B cell (primary cell): ENCODE measurements around the gene SDK1. TPM values are rescaled to one million over a fixed set of nuclear protein-coding genes. Genes with fewer than 3 reads are reported as not detected.

Experiments used
- ATAC-seq: fragments of 200-7000 bp; cut with Tn5 transposase; one replicate; pipeline ENCODE4 v1.10.0; 2021; ENCODE audit warnings: low read depth, mild to moderate bottlenecking, moderate number of reproducible peaks, moderate library complexity
- CTCF ChIA-PET: fragments of 350-600 bp; sonication (Branson Sonifier 250); formaldehyde crosslinking; loops from one replicate; lab custom pipeline; 2021; ENCODE audit warnings: antibody characterized with exemption, inconsistent platforms; lab: Charles Lee
- POLR2A ChIA-PET: fragments of 350-600 bp; sonication (Branson Sonifier 250); formaldehyde crosslinking; loops from one replicate; lab custom pipeline; 2021; ENCODE audit warnings: antibody characterized with exemption; lab: Charles Lee
- DNase-seq: peaks from one replicate; pipeline ENCODE4 v3.0.0; 2013
- H2AFZ ChIP-seq: 2 replicates; pipeline ENCODE4 v1.6.1; 2012; ENCODE audit warnings: mild to moderate bottlenecking, low read depth, low read length; ENCODE audit not compliant: insufficient read depth, poor library complexity, severe bottlenecking
- H3K27ac ChIP-seq, 2 donors: 1 replicate in 1 of 2; 2 replicates in 1 of 2; pipeline ENCODE4 v1.5.1; 2012 to 2013; ENCODE audit warnings: low read length in 2 of 2, mild to moderate bottlenecking in 2 of 2, moderate library complexity in 1 of 2
- H3K27me3 ChIP-seq, 4 experiments: fragments of 200-600 bp in 1 of 4; sonication (generic) in 1 of 4; replicated peaks in 1 of 4; 1 replicate in 2 of 4; 2 replicates in 2 of 4; pipeline versions ENCODE4 v1.6.1 to v1.7.0; 2013 to 2016; ENCODE audit warnings: low read length in 3 of 4, mild to moderate bottlenecking in 2 of 4, mixed read lengths in 1 of 4, moderate library complexity in 1 of 4; ENCODE audit not compliant: insufficient read depth in 4 of 4, control insufficient read depth in 3 of 4; ENCODE audit errors: control extremely low read depth in 1 of 4
- H3K36me3 ChIP-seq, 2 experiments: replicated peaks in 1 of 2; 1 replicate in 1 of 2; 2 replicates in 1 of 2; pipeline versions ENCODE4 v1.6.1 to v1.7.1; 2013; ENCODE audit warnings: low read length in 1 of 2; ENCODE audit not compliant: insufficient read depth in 2 of 2, control insufficient read depth in 1 of 2; ENCODE audit errors: control extremely low read depth in 1 of 2, extremely low read depth in 1 of 2
- H3K4me1 ChIP-seq, 2 donors: fragments of 200-600 bp in 1 of 2; sonication (generic) in 1 of 2; 1 replicate in 1 of 2; 2 replicates in 1 of 2; pipeline versions ENCODE4 v1.5.1 to v1.6.1; 2013 to 2017; ENCODE audit warnings: low read length in 2 of 2; ENCODE audit not compliant: control insufficient read depth in 2 of 2, insufficient read depth in 2 of 2
- H3K4me2 ChIP-seq: replicated peaks from 2 replicates; pipeline ENCODE3; 2012; ENCODE audit warnings: mild to moderate bottlenecking, low read depth, low read length; ENCODE audit not compliant: poor library complexity, severe bottlenecking
- H3K4me3 ChIP-seq, 5 experiments: fragments of 200-600 bp in 1 of 5; sonication (generic) in 1 of 5; 1 replicate in 3 of 5; 2 replicates in 2 of 5; pipeline versions ENCODE4 v1.5.1 to v1.7.0; 2011 to 2016; ENCODE audit warnings: low read length in 4 of 5, mild to moderate bottlenecking in 4 of 5, low read depth in 2 of 5, control low read depth in 1 of 5, moderate library complexity in 1 of 5; ENCODE audit not compliant: insufficient read depth in 1 of 5; ENCODE audit errors: control extremely low read depth in 1 of 5, extremely low read depth in 1 of 5
- H3K79me2 ChIP-seq: fragments of 200-600 bp; sonication (generic); one replicate; pipeline ENCODE4 v1.6.0; 2016; ENCODE audit warnings: low read length; ENCODE audit not compliant: control insufficient read depth, insufficient read depth
- H3K9ac ChIP-seq: fragments of 200-600 bp; sonication (generic); 2 replicates; pipeline ENCODE4 v1.6.1; 2017; ENCODE audit warnings: mild to moderate bottlenecking, low read length, moderate library complexity
- H3K9me3 ChIP-seq, 3 donors: one replicate each; pipeline versions ENCODE4 v1.6.1 to v1.7.1; 2013; ENCODE audit warnings: low read length in 2 of 3; ENCODE audit not compliant: control insufficient read depth in 2 of 3, insufficient read depth in 1 of 3; ENCODE audit errors: control extremely low read depth in 1 of 3
- H4K20me1 ChIP-seq: 2 replicates; pipeline ENCODE4 v1.6.0; 2012; ENCODE audit warnings: mild to moderate bottlenecking, low read length; ENCODE audit not compliant: insufficient read depth, control insufficient read depth, poor library complexity, severe bottlenecking
- H3K27ac Mint-ChIP-seq: one replicate; pipeline ENCODE4 v1.8.0; 2021; ENCODE audit warnings: mixed read lengths
- H3K27me3 Mint-ChIP-seq: one replicate; pipeline ENCODE4 v1.8.0; 2021; ENCODE audit warnings: mixed read lengths
- H3K4me1 Mint-ChIP-seq: one replicate; pipeline ENCODE4 v1.8.0; 2021; ENCODE audit warnings: mixed read lengths
- H3K4me3 Mint-ChIP-seq: one replicate; pipeline ENCODE4 v1.8.0; 2021; ENCODE audit warnings: mixed read lengths
- H3K9me3 Mint-ChIP-seq: one replicate; pipeline ENCODE4 v1.8.0; 2022; ENCODE audit warnings: mixed read lengths; ENCODE audit not compliant: insufficient read depth
- EZH2 ChIP-seq: IDR thresholded peaks from 2 replicates; pipeline ENCODE4 v1.6.1; 2012; ENCODE audit warnings: borderline replicate concordance, low read depth, mild to moderate bottlenecking, moderate library complexity, low read length; ENCODE audit not compliant: insufficient read depth, poor library complexity, severe bottlenecking
- WGBS: methylation state at CpG from one replicate; pipeline ENCODE4 v1.1.5; 2013; ENCODE audit warnings: missing lambda C conversion rate; ENCODE audit not compliant: insufficient coverage; 5-methylcytosine and 5-hydroxymethylcytosine counted together
- intact Hi-C: fragments of 100-400 bp; cut with micrococcal nuclease; formaldehyde crosslinking; loops from one replicate; pipeline ENCODE4 v1.10.0; 2022
- polyA plus RNA-seq: library from polyadenylated mRNA; depleted of rRNA; stranded (reverse); fragments of >200 nt; gene quantifications from 2 replicates; pipeline ENCODE4 v1.2.3, GENCODE V29; 2012
- total RNA-seq, 2 donors: library from RNA; stranded (reverse); fragments of 120-200 nt in 1 of 2; gene quantifications; 1 replicate in 1 of 2; 2 replicates in 1 of 2; pipeline versions ENCODE4 v1.2.3 to v1.2.4, GENCODE V29; 2013 to 2022
- TF ChIP-seq, protein P1 (sequence below): fragments of 200-600 bp; IDR thresholded peaks from one replicate; pipeline ENCODE4 v1.8.0; 2022; ENCODE audit warnings: antibody characterized with exemption, mild to moderate bottlenecking

The SDK1 gene
- total and polyA plus RNA-seq, 2 donors (not counting 1 experiment from before 2014, with no cell fraction given) = 0.73 to 2.0 TPM

DNA sequence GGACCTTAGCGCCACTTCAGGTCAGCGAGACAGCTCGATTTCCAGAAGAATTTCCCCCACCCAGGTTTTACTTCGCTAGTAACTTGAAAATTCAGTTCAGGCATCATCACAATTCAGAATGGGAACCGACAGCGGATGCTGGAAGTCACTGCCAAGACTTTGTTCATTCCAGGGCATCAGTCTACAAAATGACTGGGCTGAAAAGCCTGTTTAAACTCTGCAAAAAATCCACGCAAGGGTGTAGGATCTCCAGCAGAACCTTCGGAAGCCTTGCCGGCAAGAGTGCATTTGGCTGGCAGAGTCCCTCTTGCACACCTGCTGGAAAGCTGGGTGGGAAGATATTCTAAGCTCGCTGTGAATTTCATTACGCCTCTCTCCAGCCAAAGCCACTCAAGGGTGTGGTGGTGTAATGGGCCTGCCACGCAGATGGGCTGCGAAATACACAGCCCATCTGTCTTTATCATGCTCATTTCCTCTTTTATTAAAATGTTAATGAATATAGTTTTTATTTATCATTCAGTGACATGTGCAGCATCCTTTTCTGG lies 709.1 kb downstream of the SDK1 start:
- DNase-seq (no peak), ATAC-seq (no peak)
- Histone ChIP-seq H2AFZ (no peak overlapping the region), H3K79me2 (no peaks in the 10 kb centered on the region), H3K4me1 (no peaks in the 10 kb centered on the region), H3K9me3 (peaks cover 0 to 4% (median 0%) of the 10 kb centered on the region in 3 donors), H3K4me2 (no peak overlapping the region), H4K20me1 (no peaks in the 10 kb centered on the region), H3K9ac (no peak overlapping the region), H3K27me3 (peaks cover 0 to 3% (median 0%) of the 10 kb centered on the region in 4 experiments), H3K27ac (no peak overlapping the region), H3K4me3 (no peak overlapping the region), H3K36me3 (no peaks in the 10 kb centered on the region)
- 93% methylated on average over 9 of the region's 13 CpGs for WGBS
- H3K4me1 Mint-ChIP-seq = no peaks in the 10 kb centered on the region
- no peak overlapping the region for H3K27ac Mint-ChIP-seq
- ChIA-PET CTCF (no interaction called here), POLR2A (no interaction called here)
- H3K27me3 Mint-ChIP-seq = peaks cover 11% of the 10 kb centered on the region
- no peaks in the 10 kb centered on the region for H3K9me3 Mint-ChIP-seq
- intact Hi-C loops = no loop called here
- H3K4me3 Mint-ChIP-seq = no peak overlapping the region
- TF ChIP-seq EZH2 = no peak
- TF ChIP-seq, protein P1, sequence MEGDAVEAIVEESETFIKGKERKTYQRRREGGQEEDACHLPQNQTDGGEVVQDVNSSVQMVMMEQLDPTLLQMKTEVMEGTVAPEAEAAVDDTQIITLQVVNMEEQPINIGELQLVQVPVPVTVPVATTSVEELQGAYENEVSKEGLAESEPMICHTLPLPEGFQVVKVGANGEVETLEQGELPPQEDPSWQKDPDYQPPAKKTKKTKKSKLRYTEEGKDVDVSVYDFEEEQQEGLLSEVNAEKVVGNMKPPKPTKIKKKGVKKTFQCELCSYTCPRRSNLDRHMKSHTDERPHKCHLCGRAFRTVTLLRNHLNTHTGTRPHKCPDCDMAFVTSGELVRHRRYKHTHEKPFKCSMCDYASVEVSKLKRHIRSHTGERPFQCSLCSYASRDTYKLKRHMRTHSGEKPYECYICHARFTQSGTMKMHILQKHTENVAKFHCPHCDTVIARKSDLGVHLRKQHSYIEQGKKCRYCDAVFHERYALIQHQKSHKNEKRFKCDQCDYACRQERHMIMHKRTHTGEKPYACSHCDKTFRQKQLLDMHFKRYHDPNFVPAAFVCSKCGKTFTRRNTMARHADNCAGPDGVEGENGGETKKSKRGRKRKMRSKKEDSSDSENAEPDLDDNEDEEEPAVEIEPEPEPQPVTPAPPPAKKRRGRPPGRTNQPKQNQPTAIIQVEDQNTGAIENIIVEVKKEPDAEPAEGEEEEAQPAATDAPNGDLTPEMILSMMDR = no peak

DNA sequence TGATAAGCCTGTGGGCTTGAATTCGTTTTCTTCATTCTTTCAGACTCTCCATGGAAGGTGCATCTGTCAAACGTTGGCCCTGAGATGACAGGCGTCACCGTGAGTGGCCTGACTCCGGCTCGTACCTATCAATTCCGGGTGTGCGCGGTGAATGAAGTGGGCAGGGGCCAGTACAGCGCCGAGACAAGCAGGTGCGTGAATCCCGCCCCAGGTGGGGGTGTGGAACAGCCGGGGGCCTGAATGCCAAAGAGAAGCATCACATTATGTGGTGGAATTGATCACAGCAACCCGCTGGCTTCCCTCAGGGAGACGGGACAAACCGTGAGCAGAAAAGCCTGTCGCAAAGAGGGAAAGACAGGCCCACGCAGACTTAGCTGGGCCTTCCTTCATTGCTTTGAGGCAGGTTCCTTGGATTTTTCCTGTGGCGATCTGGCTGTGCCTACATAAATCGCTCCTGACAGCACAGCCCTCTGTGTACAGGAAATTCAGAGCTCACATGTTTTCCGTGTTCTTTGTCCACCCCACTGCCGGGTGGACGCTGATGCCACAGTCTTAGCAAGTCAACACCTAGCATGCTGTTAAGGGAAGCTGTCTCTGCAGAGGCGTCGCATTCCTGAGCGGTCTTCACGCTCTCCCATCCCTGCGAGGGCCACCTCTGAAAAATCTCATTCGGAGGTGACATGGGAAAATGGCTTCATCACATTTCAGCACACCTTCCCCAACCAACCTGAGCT lies 710.0 kb downstream of the SDK1 start:
- TF ChIP-seq, protein P1 = no peak
- no peak for TF ChIP-seq EZH2
- no peak overlapping the region for H2AFZ ChIP-seq
- CTCF ChIA-PET = no interaction called here
- DNase-seq (no peak), ATAC-seq (no peak)
- H3K9me3 ChIP-seq = peaks cover 0 to 8% (median 0%) of the 10 kb centered on the region in 3 donors
- H3K27me3 Mint-ChIP-seq = peaks cover 11% of the 10 kb centered on the region
- POLR2A ChIA-PET = no interaction called here
- no peaks in the 10 kb centered on the region for H3K4me1 Mint-ChIP-seq
- WGBS = 80% methylated on average over 27 of the region's 30 CpGs
- H3K27me3 ChIP-seq = peaks cover 0 to 3% (median 0%) of the 10 kb centered on the region in 4 experiments
- H3K4me2 ChIP-seq = no peak overlapping the region
- no peaks in the 10 kb centered on the region for H3K9me3 Mint-ChIP-seq
- H3K4me3 Mint-ChIP-seq = no peak overlapping the region
- no peaks in the 10 kb centered on the region for H3K4me1 ChIP-seq
- no peaks in the 10 kb centered on the region for H3K79me2 ChIP-seq
- H4K20me1 ChIP-seq = no peaks in the 10 kb centered on the region
- intact Hi-C loops = no loop called here
- no peak overlapping the region for H3K4me3 ChIP-seq
- no peak overlapping the region for H3K27ac ChIP-seq
- no peak overlapping the region for H3K27ac Mint-ChIP-seq
- H3K36me3 ChIP-seq = no peaks in the 10 kb centered on the region
- no peak overlapping the region for H3K9ac ChIP-seq
